ENCODE measurements around the gene AGBL4. TPM values are rescaled to one million over a fixed set of nuclear protein-coding genes. Genes with fewer than 3 reads are reported as not detected.
A peak's percentile ranks its signal among the peaks of the same experiment; 100 is the strongest.

AGBL4 gene
- total RNA-seq, 1 donor from 2014 or later = 0.39 TPM

GRCh38 chr1:48773133-48773532 is 1250.6 kb downstream of the AGBL4 start:
- DNase-seq (ENCODE audit: extremely low spot score, unreplicated experiment) = no peak
- Mint-ChIP-seq H3K4me3 (no peak overlapping the region), H3K27ac (no peak overlapping the region), H3K36me3 (peaks cover 12% of the 10 kb centered on the region), H3K9me3 (no peaks in the 10 kb centered on the region), H3K27me3 (peaks cover 14% of the 10 kb centered on the region), H3K4me1 (ENCODE audit: unreplicated experiment) (peaks cover 33% of the 10 kb centered on the region)
- TF ChIP-seq, protein P1, sequence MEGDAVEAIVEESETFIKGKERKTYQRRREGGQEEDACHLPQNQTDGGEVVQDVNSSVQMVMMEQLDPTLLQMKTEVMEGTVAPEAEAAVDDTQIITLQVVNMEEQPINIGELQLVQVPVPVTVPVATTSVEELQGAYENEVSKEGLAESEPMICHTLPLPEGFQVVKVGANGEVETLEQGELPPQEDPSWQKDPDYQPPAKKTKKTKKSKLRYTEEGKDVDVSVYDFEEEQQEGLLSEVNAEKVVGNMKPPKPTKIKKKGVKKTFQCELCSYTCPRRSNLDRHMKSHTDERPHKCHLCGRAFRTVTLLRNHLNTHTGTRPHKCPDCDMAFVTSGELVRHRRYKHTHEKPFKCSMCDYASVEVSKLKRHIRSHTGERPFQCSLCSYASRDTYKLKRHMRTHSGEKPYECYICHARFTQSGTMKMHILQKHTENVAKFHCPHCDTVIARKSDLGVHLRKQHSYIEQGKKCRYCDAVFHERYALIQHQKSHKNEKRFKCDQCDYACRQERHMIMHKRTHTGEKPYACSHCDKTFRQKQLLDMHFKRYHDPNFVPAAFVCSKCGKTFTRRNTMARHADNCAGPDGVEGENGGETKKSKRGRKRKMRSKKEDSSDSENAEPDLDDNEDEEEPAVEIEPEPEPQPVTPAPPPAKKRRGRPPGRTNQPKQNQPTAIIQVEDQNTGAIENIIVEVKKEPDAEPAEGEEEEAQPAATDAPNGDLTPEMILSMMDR (conservative IDR thresholded peaks at IDR 0.05) = no peak

- no peak for DNase-seq (ENCODE audit: extremely low spot score, unreplicated experiment)
- H3K4me3 Mint-ChIP-seq = peak overlapping the region; percentile 15
- H3K4me1 Mint-ChIP-seq (ENCODE audit: unreplicated experiment) = peaks cover 33% of the 10 kb centered on the region
Measured at GRCh38 chr1:48772211-48772610, 1251.5 kb downstream of the AGBL4 start.

DNA sequence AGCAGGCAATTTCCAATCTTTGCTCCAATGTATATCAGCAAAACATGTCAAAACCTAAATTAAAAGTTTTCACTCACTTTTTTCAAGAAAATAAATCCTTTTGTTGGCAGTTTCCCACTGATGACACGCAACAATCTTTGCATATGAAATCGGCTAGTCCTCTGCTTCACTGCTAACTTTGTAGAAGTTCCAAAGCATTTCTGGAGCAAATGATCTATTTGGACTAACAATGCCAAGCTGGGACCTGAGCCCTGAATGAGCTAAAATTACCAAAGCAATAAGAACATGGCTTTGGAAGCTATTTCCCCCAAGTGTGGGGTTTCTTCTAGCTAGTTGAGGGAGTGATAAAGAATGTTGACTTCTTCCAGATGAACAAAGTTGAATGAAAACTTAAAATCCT is 1252.2 kb downstream of the AGBL4 start:
- H3K9me3 Mint-ChIP-seq = no peaks in the 10 kb centered on the region

More at GRCh38 chr1:48772211-48772610, 1251.5 kb downstream of the AGBL4 start:
- Mint-ChIP-seq H3K27me3 (peaks cover 11% of the 10 kb centered on the region), H3K36me3 (peaks cover 12% of the 10 kb centered on the region), H3K27ac (no peak overlapping the region), H3K9me3 (no peaks in the 10 kb centered on the region)
- TF ChIP-seq, protein P1 (conservative IDR thresholded peaks at IDR 0.05) = no peak

GRCh38 chr1:48767975-48768510 is 1255.7 kb downstream of the AGBL4 start:
- Mint-ChIP-seq H3K36me3 (peaks cover 37% of the 10 kb centered on the region), H3K27me3 (peaks cover 5% of the 10 kb centered on the region), H3K27ac (no peak overlapping the region), H3K4me1 (ENCODE audit: unreplicated experiment) (peaks cover 28% of the 10 kb centered on the region), H3K9me3 (no peaks in the 10 kb centered on the region), H3K4me3 (no peak overlapping the region)
- TF ChIP-seq, protein P1 (conservative IDR thresholded peaks at IDR 0.05) = no peak
- DNase-seq (ENCODE audit: extremely low spot score, unreplicated experiment) = no peak

More for the DNA sequence above, 1252.2 kb downstream of the AGBL4 start:
- Mint-ChIP-seq H3K27ac (no peak overlapping the region), H3K4me3 (no peak overlapping the region), H3K36me3 (peaks cover 15% of the 10 kb centered on the region), H3K4me1 (ENCODE audit: unreplicated experiment) (peaks cover 33% of the 10 kb centered on the region), H3K27me3 (peaks cover 11% of the 10 kb centered on the region)
- TF ChIP-seq, protein P1 (conservative IDR thresholded peaks at IDR 0.05) = no peak
- no peak for DNase-seq (ENCODE audit: extremely low spot score, unreplicated experiment)

DNA sequence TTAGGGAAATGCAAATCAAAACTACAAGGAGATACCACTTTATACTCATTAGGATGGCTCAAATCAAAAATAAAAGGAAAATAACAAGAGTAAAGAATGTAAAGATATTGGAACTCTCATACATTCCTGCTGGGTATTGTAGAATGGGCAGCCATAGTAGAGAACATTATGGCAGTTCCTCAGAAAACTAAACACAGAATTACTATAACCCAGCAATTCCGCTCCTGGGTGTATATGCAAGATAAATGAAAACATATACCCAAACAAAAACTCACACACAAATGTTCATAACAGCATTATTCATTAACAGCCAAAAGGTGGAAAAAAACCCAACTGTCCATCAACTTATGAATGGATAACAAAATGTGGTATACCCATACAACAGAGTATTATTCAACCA is 1258.4 kb downstream of the AGBL4 start:
- no peaks in the 10 kb centered on the region for H3K27me3 Mint-ChIP-seq
- TF ChIP-seq, protein P1 (conservative IDR thresholded peaks at IDR 0.05) = no peak
- DNase-seq (ENCODE audit: extremely low spot score, unreplicated experiment) = no peak
- no peak overlapping the region for H3K4me3 Mint-ChIP-seq
- no peaks in the 10 kb centered on the region for H3K9me3 Mint-ChIP-seq
- no peak overlapping the region for H3K27ac Mint-ChIP-seq
- H3K36me3 Mint-ChIP-seq = peaks cover 30% of the 10 kb centered on the region
- H3K4me1 Mint-ChIP-seq (ENCODE audit: unreplicated experiment) = peaks cover 22% of the 10 kb centered on the region
